Superior temporal gyrus (tissue), 1 donor: ENCODE results near the gene IKBKE.

ENCODE experiments used
- DNase-seq: peaks from one replicate; pipeline ENCODE4 v3.0.0-alpha.2; 2016; ENCODE audit errors: extremely low spot score

Gene IKBKE

DNA sequence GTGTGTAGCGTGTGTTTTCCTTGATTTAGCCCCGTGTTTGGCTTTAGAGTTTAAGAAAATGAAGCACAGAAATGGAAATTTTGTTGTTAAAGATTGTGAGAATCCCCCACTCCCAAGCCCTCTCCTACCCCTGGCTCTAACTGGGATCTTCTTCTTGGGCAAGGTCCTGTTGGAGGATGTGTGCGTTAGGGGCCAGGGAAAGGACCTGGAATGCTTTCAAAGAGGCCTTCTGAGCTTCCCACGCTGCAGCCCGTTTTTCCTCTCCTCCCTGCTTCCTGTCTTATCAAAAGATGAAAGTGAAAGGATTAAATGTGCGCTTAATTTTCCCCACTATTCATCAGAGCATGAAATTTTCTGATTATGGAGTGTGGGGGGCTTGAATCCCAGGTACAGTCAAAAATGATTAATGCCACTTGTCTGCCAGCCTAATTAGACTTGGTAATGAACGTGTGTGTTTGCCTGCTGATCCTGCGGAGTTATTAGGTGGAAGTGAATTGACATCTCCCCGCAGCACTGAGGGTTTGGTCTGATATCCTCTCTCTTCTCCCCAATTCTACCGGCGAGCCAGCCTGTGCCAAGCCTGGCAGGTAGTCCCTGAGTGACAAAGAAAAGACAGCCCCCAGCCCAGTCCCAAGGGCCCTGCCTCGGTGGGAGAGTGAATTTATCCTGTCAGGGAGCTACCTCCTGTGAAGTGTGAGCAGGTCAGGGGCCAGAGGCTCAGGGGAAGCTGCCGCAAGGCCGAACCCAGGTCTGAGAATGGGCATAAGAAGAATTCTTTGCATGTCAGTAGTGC, 42.0 kb downstream of the IKBKE start:
- no peak for DNase-seq

DNA sequence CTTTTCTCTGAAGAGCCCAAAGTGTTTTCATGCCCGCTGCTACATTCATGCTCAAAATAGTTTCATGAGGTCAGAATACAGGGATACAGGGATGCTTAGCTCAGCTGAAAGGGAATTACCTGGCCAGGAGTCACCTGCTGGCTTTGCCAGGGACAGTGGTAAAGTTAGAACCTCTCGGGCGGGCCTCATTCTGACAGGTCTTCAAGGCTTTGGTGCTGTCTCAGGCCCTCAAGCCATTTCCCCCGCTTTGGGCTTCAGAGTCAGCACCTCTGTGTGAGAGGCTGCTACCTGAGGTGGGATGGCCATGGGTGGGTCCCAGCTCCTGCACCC, 42.5 kb downstream of the IKBKE start:
- no peak for DNase-seq

DNA sequence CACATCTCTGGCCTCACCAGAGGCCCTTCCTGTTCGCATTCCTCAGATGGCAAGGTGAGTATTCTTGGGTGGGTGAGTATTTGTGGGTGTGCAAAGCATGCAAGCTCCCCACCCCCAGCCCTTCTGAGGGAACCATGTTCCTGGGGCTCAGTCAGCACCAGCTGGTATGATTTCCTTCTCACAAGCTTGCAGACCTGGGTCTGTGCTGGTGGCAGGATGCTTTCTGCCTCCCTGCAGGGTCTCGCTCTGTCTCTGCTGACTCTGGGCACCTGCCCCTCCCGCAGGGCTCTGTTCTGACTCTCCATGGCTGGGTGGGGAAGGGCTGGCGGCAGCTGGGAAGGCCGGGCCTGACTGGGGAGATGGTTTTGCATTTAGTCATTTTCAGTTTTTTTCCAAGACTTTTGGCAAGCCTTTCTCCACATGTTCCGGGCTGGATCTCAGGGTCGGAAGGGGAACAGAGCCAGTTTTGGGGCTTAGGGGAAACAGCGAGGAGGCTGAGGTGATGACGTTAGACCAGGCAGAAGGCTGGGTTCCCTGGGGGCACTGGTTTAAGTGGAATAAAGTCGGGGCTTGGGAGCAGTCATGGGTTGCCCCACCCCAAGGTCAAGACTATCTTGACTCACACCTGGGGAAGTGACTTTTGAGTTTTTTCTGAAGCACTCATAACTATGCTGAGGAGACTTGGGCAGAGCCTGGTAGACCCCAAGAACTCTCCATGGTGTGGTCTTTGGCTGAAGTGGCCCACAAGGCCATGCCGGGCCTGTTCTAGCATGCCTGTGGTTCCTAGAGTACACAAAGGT, 43.2 kb downstream of the IKBKE start:
- no peak for DNase-seq

DNA sequence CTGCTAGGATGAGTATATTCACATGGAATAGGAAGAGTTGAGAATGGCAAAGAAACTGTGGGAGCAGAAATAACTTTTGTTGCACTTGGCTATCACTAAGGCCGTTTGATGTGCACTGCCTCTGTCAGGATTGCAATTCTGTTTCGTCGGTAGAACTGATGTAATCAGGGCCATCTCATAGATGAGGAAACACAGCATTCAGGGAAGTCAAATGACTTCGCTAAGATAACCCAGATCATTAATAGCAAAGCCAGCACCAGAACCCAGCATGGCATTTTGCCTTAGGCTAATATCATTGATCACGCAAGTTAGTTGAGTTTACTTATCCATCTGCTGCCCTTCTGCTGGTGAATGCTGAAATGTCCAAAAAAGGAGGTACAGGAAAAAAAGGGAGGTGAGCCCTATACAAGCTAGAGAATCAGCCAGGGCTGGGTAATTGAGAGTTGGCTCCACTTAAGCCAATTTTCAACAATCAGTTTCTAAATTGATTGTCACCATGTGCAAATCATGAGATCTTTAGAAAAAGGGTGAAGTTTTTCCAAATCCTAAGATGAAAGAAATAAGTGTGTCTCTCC, 44.6 kb downstream of the IKBKE start:
- DNase-seq: no peak

DNA sequence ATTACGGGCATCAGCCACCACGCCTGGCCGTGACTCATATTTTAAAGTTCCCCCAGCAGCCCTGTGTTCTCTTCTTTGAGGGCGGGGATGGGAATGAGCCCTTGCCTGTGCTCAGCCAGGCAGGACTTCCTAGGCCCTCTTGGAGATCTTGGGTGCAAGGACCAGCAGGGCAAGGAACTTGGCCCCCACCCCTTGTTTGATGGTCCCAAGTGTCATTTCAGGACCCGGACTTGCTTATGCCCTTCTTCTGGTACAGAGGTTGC, 46.4 kb downstream of the IKBKE start:
- no peak for DNase-seq

DNA sequence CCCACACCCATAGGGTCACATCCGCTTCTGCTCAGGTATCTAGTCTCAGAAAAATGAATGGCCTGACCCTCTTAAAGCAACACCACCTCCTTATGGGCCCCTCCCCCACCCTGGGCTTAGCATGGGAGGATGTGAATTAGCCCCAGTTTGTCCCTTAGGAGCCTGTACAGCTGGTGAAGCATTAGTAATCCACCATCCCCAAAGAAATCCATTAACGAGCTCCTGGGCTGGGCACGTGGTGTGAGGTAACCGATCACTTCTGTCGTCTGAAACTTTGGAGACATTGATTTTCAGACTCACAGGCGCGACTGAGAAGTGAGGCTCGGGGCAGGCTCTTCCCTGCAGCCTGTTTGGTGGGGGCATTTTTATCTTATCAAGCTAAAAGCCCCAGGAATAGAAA, 47.5 kb downstream of the IKBKE start:
- no peak for DNase-seq

DNA sequence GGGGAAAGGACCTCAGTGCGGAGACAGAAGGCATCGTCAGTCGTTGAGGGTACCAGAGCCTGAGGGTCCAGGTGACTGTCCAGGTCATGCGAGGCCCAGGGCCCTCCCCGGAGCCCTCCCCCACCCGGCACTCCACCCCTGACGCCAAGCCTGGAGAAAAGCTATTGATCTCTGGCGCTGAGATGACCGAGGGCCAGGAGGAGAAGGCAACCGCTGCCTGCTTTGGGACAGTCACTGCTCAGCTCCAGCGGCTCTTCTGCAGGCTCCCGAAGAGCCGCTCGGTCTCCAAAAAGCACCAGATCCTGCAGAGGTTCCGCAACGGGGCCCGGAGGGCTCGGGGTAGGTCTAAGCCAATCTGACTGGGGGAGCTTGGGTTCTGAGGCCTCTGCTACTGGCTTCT, 47.9 kb downstream of the IKBKE start:
- no peak for DNase-seq

DNA sequence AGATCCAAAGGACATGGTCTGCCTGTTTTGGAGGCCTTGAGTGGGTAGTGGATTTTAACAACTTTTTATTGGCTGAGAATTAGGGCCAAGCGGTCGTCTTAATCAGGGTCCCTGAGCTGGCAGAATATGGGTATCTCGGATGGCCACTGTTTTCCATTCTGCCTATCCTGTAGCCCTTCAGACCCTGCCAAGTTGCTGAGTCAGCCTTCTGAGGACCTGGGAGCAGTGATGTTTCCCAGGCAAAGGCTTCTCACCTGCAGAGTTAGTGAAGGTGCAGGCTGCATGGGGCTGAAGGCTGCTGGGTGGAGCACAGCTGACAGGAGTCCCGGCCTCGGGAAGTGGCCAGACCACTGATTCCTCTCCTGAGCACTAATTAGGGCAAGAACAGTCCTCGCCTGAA, 48.5 kb downstream of the IKBKE start:
- no peak for DNase-seq

DNA sequence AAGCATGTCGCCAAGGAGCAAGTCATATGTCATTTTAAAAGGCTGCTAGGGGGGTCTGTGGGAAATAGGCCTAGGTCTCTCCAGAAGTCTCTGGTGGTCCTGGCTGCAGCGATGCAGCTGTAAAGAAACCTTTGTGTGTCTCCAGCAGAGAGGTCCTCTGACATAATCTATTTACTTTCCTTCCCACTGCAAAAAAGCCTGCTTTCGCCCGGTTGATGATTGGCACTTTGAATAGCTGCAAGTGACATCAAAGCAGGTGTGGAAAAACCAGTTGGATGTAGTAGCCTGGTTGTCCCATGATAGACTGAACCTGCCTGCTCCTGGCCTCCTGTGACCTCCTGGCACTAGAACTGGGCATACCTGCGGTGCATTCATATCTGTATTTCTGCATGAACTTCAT, 50.9 kb downstream of the IKBKE start:
- DNase-seq: no peak

DNA sequence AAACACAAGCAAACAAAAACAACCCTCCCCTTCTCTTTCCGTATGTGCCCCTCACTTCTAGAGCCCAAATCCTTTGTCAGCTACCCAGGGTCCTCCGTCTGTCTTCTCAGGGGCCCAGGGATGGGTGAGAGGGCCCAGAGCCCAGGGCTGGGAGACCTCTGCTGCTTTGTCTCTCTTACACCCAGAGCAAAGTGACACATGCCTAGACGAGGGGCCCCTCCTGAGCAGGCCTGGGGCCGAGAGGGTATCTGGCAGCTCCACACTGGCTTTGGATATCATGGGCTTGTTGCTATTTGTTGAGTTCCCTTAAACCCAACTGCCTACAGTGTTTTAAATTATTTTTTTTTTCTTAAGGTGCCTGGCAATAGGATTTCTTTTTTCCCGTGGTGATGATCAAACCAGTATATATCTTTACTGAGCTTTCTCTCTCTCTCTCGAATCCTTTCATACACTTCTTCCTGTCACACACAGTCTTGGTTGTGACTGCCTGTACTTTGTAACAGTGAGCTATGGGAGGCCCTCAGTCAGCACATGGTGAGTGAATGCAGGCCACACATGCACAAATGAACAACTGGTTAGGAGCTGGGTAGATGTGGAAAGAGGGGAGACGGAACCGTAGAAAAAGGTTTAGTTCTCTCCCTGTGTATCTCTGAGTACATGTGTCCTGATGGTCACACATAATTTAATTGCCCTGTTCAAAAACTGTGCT, 51.6 kb downstream of the IKBKE start:
- DNase-seq: no peak

DNA sequence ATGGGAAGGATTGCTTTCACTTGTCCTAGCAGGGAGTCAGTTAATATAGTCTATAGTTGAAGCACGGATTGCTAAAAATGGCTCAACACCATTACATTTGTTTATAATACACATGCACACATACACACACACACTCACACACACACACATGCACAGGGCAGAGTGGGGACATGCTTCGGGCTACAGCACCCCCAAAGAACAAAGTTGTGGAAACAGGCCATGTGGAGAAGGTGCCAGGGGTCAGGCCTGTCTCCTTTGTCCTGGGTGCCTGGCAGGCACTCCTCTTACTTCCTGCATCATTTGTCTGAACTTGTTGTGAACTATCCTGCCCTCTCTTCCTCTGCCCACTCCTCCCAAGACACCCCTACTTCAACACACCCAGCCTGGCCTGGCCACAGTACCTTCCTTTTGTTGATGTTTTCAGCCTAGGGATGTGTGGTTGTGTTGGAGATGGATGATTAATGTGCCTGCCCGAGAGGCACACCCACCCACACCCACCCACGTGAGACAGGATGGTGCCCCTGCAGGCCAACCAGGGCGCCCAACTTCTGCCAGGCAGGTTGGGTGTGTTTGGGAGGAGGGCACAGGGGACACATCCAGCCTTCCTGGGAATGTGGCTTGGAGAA, 54.6 kb downstream of the IKBKE start:
- DNase-seq: no peak

DNA sequence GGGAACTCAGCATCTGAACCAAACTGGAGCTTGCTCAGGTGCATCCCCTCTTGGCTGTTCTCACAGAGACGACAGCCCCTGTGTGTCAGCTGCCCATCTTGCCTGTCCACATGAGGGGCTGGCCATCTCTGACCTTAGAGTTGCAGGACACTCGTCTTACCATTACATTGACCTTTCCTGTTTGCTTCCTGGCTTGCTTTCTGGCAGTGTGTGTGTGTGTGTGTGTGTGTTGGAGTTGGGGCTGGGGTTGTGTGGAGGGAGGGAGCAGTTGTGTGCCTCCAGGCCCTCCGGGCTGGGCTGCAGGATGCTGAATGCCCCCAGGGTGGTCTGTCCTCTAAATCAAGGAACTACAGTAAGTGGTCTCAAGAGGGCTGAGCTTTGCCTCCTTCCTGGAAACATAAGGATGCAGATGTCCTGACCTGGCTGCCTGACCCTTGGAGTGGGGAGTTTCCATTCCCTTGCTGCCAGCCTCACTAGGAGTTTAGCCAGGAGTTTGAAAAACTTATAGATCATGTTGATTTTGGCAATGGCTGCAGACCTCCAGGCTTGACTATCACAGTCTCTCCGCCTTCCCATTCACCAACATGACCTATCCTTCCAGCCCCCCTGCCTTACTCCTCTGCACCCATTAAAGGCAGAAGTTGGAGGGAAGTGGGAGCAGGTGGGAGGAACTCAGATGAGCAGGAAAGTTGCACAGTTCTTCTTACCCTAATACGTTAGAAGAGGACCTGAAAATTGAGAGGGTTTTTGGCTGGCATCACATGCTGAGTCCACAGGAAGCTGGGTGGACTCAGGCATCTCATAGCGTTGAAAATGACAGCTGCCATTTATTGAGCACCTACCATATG, 56.0 kb downstream of the IKBKE start:
- no peak for DNase-seq

DNA sequence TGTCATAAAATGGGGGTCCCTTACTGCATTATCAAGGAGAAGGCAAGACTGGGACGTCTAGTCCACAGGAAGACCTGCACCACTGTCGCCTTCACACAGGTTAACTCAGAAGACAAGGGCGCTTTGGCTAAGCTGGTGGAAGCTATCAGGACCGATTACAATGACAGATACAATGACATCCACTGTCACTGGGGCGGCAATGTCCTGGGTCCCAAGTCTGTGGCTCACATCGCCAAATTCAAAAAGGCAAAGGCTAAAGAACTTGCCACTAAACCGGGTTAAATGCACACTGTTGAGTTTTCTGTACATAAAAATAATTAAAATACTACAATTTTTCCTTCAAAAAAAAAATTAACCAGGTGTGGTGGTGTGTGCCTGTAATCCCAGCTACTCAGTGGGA, 59.1 kb downstream of the IKBKE start:
- DNase-seq: no peak

DNA sequence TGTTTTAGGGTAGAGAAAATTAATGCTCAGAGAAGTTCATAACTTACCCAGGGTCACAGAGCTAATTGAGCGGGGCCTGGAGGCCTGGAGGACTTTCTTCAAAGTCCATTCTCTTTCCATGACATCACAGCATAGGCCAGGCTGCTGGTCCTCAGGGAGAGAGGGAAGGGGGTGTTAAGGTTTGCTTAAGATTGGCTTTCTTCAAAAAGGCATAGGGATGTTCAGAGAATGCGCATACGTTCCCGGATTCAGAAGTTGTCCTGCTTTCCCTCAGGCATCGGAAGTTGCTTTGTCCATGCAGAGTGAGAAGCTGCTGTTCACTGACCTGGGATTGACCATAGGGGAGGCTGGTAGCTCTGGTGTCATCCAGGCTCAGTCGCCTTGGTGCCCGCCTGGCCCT, 62.1 kb downstream of the IKBKE start:
- no peak for DNase-seq

DNA sequence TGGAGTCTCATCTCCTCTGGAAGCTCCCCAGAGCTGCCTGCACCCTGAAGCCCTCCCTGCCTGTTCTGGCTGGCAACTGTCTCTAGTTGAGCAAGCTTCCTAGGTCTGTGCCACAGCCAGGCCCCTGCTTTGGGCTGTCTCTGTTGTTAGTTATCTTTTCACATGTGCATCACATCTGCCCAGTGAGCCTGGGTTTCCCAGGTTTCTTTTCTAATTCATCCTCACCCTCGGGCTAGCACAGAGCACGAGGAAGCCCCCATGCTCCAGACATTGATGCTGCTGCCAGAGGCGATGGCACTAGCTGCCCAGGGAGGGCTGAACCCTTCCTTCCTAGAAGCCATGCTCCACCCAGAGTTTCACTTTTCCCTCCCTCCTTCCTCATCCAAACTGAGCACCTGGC, 64.3 kb downstream of the IKBKE start:
- no peak for DNase-seq

DNA sequence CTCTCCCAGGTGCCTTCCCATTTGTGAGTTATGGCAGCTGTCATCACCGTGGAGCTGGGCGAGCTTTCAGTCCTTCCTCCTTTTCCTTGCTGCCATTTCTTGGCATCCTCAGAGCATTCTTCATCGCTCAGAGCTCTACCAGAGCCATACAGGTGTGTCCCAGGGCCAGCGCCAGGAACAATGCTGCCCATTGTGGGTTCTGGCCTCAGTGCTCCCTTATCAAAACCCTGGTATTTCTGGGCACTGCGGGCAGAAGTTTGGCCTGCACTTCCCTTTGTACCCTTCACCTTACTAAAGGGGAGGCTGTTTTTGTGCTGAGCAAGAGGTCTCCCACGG, 65.5 kb downstream of the IKBKE start:
- DNase-seq: no peak

DNA sequence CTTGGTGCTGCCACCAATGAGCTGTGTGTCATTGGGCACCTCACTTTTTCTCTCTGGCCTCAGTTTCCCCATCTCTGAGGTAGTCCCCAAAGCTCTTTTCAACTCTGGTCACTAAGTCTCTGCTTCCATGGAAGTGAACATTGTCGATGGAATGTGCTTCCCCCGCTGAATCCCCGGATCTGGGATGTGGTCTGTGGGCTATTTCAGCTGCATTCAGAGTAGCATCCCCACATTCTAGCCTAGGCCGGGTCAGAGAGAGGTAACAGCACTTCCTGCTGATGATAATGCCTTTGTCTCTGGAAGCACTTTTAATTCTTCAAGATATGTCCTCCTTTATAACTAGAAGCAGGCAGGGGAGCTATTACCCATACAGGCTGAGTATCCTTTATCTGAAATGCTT, 66.9 kb downstream of the IKBKE start:
- no peak for DNase-seq

DNA sequence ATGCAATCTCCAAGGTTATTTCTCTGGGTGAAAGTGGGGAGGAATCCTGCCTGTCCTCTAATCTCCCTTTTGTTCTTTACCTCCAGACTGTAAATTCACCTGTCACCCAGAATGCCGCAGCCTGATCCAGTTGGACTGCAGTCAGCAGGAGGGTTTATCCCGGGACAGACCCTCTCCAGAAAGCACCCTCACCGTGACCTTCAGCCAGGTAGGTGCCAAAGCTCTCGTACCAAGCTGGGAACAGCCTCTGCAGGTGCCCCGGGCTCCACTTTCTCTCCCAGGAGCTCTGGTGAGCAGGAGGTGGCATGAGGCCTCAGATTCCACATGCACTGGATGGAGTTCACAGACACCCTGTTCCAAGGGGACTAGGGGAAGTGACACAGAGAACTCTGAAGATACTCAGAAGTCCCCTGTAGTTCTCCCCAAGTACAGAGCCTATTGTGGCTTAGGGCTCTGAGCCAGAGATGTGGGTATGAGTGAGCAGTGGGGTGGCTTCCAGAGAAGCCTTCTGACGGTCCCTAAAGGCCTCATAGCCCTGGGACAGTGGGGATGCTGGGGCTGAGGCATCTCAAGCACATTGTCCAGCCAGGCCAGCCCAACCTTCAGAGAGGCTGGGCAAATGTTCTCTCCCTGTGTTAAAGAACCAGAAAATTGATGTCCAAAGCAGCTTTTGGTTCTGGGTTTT, 68.0 kb downstream of the IKBKE start:
- DNase-seq: no peak

DNA sequence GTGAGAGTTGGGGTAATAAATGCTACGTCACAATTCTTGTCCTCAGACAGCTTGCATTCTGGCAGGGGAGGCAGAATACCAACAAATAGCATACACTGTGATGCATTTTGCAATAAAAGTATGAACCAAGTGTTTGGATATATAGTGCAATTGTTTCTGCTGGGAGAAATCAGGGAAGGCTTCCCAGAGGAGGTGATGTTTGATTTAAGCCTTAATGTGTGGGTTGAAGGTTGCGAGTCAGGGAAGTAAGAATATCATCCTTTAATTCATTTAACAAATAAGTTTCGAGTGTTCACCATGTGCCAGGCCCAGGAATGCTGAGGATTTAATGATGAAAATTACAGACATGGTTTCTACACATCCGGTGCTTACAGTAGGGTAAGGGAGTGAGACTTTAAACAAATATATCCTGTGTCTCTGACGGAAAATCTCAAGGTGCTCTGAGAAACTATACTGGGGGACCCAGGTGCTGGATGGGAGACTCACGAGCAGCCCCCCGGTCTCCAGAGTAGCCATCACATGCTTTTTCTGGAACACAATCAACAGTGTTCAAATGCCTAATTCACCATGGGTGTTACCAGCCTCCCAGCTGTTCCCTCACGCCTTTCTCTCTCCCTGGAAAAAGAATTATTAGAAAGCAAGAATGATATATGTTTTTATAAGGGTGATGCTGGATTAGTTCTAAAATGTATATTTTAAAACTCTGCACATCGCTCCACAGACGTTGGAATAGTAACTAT, 68.8 kb downstream of the IKBKE start:
- DNase-seq: no peak
